ENCODE data around the gene PLVAP. TPM values are rescaled to one million over a fixed set of nuclear protein-coding genes. Genes with fewer than 3 reads are reported as not detected.

Gene PLVAP
- total RNA-seq, 1 experiment from 2014 or later = not detected

GRCh38 chr19:17406887-17407196 lies 29.7 kb upstream of the PLVAP start:
- DNase-seq (ENCODE audit: low spot score) = no peak
- Mint-ChIP-seq H3K36me3 (no peaks in the 10 kb centered on the region), H3K4me1 (peaks cover 32% of the 10 kb centered on the region), H3K9me3 (no peaks in the 10 kb centered on the region), H3K27me3 (ENCODE audit: low read depth) (no peaks in the 10 kb centered on the region), H3K27ac (no peak overlapping the region; the same call in 1 of the 2 replicates), H3K4me3 (no peak overlapping the region)
- ATAC-seq = no peak
- no peak for TF ChIP-seq NFE2L1 (CRISPR knock-in tag; IDR thresholded peaks at IDR 0.05)
- no peak for TF ChIP-seq ZNF396 (CRISPR knock-in tag; IDR thresholded peaks at IDR 0.05; ENCODE audit: borderline replicate concordance)
- no peak for TF ChIP-seq ATF3 (CRISPR knock-in tag; conservative IDR thresholded peaks at IDR 0.05)
- no peak for TF ChIP-seq TEAD4 (CRISPR knock-in tag; IDR thresholded peaks at IDR 0.05)
- TF ChIP-seq STAT6 (CRISPR knock-in tag; conservative IDR thresholded peaks at IDR 0.05; ENCODE audit: low read depth) = no peak
- TF ChIP-seq ZNF281 (CRISPR knock-in tag; IDR thresholded peaks at IDR 0.05) = no peak
- no peak for TF ChIP-seq GABPB1 (CRISPR knock-in tag; IDR thresholded peaks at IDR 0.05)
- TF ChIP-seq SMAD4 (CRISPR knock-in tag; IDR thresholded peaks at IDR 0.05) = no peak
- no peak for TF ChIP-seq ZBTB43 (CRISPR knock-in tag; IDR thresholded peaks at IDR 0.05)
- no peak for TF ChIP-seq USF2 (CRISPR knock-in tag; IDR thresholded peaks at IDR 0.05)
- TF ChIP-seq GRHL2 (CRISPR knock-in tag; IDR thresholded peaks at IDR 0.05; ENCODE audit: insufficient replicate concordance, severe bottlenecking) = no peak
- no peak for TF ChIP-seq E2F4 (CRISPR knock-in tag; IDR thresholded peaks at IDR 0.05; ENCODE audit: borderline replicate concordance, low read depth)
- no peak for TF ChIP-seq IRF1 (CRISPR knock-in tag; IDR thresholded peaks at IDR 0.05)
- no peak for TF ChIP-seq MYBL2 (CRISPR knock-in tag; IDR thresholded peaks at IDR 0.05)
- no peak for TF ChIP-seq ZNF671 (CRISPR knock-in tag; IDR thresholded peaks at IDR 0.05)
- CTCF ChIA-PET = no interaction called here
- POLR2A ChIA-PET = interaction anchor here (2.2 kb wide), 1 partner anchor 13 kb away, joined by 11 read pairs; the partner anchor contains the start of gene MVB12A
